ENCODE measurements around the gene RNF225.
A peak's percentile ranks its signal among the peaks of the same experiment; 100 is the strongest.
"Not testable (repeated sequence)": the region's sequence is repeated elsewhere in the genome, so short reads cannot be mapped to it uniquely, and the experiment has no call there.

Gene RNF225

GRCh38 chr19:58395220-58395978 is at the start of gene RNF225:
Gene RNF225 (plus strand): TSS chr19:58395656. CDS start chr19:58396090, 434 bp downstream.
- DNase-seq (ENCODE audit: low read depth), result no peak
- in situ Hi-C loops (cut with HindIII; ENCODE audit: low sequenced_read_pairs), result no loop called here
- H3K4me3 ChIP-seq (ENCODE audit: low read depth, low read length), result no peak within 1 kb of the TSS
- no peak for TF ChIP-seq CTCF (IDR thresholded peaks at IDR 0.05; ENCODE audit: low read depth, low read length, missing control alignments)

- no peak for TF ChIP-seq CTCF (IDR thresholded peaks at IDR 0.05; ENCODE audit: low read depth, low read length, missing control alignments)
- DNase-seq (ENCODE audit: low read depth), result peak; percentile 8
- in situ Hi-C loops (cut with HindIII; ENCODE audit: low sequenced_read_pairs), result no loop called here
- peak overlapping the region; percentile 53 for H3K4me3 ChIP-seq (ENCODE audit: low read depth, low read length)
Measured at GRCh38 chr19:58346961-58347929, 48.2 kb upstream of the RNF225 start.

- H3K4me3 ChIP-seq (ENCODE audit: low read depth, low read length), result peak overlapping the region; percentile 53
- DNase-seq (ENCODE audit: low read depth); in situ Hi-C loops (cut with HindIII; ENCODE audit: low sequenced_read_pairs): not testable (repeated sequence)
Measured at GRCh38 chr19:58348080-58348479, 47.4 kb upstream of the RNF225 start.

GRCh38 chr19:58349590-58349989 is 45.9 kb upstream of the RNF225 start:
- in situ Hi-C loops (cut with HindIII; ENCODE audit: low sequenced_read_pairs), result no loop called here
- no peak for TF ChIP-seq CTCF (IDR thresholded peaks at IDR 0.05; ENCODE audit: low read depth, low read length, missing control alignments)
- DNase-seq (ENCODE audit: low read depth), result no peak
- H3K4me3 ChIP-seq (ENCODE audit: low read depth, low read length), result no peak overlapping the region

DNA sequence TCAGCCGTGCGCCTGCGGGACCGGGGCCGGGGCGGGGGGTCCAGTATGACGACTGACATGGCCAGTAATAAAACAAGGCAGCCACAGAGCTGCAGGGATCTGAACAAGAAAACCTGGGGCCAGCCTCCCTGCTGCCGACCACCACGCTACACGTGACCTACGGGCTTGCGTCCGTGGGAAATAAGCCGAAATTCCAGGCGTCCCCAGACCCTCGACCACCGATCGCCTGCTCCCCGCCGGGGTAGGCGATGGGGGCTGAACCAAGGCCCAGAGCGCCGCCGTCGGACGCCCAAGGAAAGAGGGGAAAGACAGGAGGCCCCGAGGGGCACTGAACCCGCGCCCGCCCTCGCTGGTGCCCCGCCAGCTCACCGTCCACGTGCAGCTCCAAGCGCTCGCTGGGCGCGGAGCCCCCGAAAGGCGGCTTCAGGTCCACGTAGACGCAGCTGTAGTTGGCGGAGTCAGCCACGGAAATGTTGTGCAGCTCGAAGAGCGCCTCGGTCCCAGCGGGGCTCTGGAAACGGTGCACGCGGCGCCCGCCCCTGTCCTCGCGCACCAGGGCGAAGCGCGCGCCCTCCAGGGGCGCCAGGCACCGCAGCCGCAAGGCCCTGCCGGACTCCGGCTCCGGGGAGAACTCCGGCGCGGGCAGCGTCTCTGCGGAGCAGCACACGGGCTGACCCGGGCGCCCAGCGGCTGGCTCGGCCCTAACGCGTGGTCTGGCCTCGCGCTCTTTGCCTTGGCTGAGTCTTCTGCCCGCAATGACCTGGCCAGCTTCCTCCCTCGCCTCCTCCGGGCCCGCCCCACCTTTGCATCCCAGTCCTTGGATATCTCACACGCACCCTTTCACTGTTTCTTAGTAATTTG is 45.2 kb upstream of the RNF225 start:
- in situ Hi-C loops (cut with HindIII; ENCODE audit: low sequenced_read_pairs), result no loop called here
- no peak for DNase-seq (ENCODE audit: low read depth)
- no peak for TF ChIP-seq CTCF (IDR thresholded peaks at IDR 0.05; ENCODE audit: low read depth, low read length, missing control alignments)
- no peak overlapping the region for H3K4me3 ChIP-seq (ENCODE audit: low read depth, low read length)

GRCh38 chr19:58350871-58351557 is 44.4 kb upstream of the RNF225 start:
- no peak for DNase-seq (ENCODE audit: low read depth)
- no peak for TF ChIP-seq CTCF (IDR thresholded peaks at IDR 0.05; ENCODE audit: low read depth, low read length, missing control alignments)
- in situ Hi-C loops (cut with HindIII; ENCODE audit: low sequenced_read_pairs), result no loop called here
- no peak overlapping the region for H3K4me3 ChIP-seq (ENCODE audit: low read depth, low read length)
